Endothelial cell of umbilical vein (primary cell): ENCODE data around the gene CRYBG2. TPM values are rescaled to one million over a fixed set of nuclear protein-coding genes. Genes with fewer than 3 reads are reported as not detected.

Experiments
- BruUV-seq: library from RNA; stranded (reverse); fragments of 400-500 nt; replicated peaks from 2 replicates; lab custom pipeline; 2021; lab: Mats Ljungman, UMichigan
- CTCF ChIA-PET: fragments of 300-600, 350-600 bp; sonication (Branson Sonifier 250); formaldehyde crosslinking; loops from one replicate; lab custom pipeline; 2021; ENCODE audit warnings: antibody characterized with exemption, inconsistent platforms; lab: Charles Lee
- POLR2A ChIA-PET: fragments of 300-600, 350-600 bp; sonication (Branson Sonifier 250); formaldehyde crosslinking; loops from one replicate; lab custom pipeline; 2021; ENCODE audit warnings: antibody characterized with exemption, inconsistent platforms; lab: Charles Lee
- DNase-seq: peaks from one replicate; pipeline ENCODE4 v3.0.0-alpha.2; 2011; ENCODE audit warnings: low read depth, low spot score
- FAIRE-seq: peaks from 2 replicates; lab custom pipeline; 2011; peaks lifted over from hg19 to GRCh38; lab: Jason Lieb, UNC
- H2AFZ ChIP-seq: 2 replicates; pipeline ENCODE4 v1.6.0; 2012; ENCODE audit warnings: low read depth, low read length, control low read depth, inconsistent platforms
- H3K27ac ChIP-seq: 2 replicates; pipeline ENCODE4 v1.5.1; 2011; ENCODE audit warnings: low read depth, mild to moderate bottlenecking, control low read depth, low read length, moderate library complexity; ENCODE audit not compliant: insufficient read depth
- H3K27me3 ChIP-seq, 2 experiments: 2 replicates each; pipeline versions ENCODE4 v1.6.0 to v1.6.1; 2011; ENCODE audit warnings: low read length in 2 of 2, mixed read lengths in 1 of 2; ENCODE audit not compliant: control insufficient read depth in 2 of 2, insufficient read depth in 2 of 2
- H3K36me3 ChIP-seq, 2 experiments: 2 replicates in 1 of 2; 3 replicates in 1 of 2; pipeline ENCODE4 v1.5.1; 2011; ENCODE audit warnings: low read length in 2 of 2, mild to moderate bottlenecking in 1 of 2, moderate library complexity in 1 of 2; ENCODE audit not compliant: control insufficient read depth in 2 of 2, insufficient read depth in 2 of 2; ENCODE audit errors: extremely low read depth in 1 of 2
- H3K4me1 ChIP-seq: 3 replicates; pipeline ENCODE4 v1.5.1; 2011; ENCODE audit warnings: mild to moderate bottlenecking, low read length; ENCODE audit not compliant: control insufficient read depth, insufficient read depth; ENCODE audit errors: extremely low read depth
- H3K4me2 ChIP-seq: 2 replicates; pipeline ENCODE4 v1.6.1; 2011; ENCODE audit warnings: low read length, control low read depth, mixed read lengths; ENCODE audit not compliant: insufficient read depth
- H3K4me3 ChIP-seq, 3 experiments: fragments of 200-600 bp in 1 of 3; sonication (generic), shearing (Covaris generic) in 1 of 3; replicated peaks in 1 of 3; 2 replicates each; pipeline ENCODE4 v1.5.1; 2011 to 2016; ENCODE audit warnings: control low read depth in 3 of 3, low read length in 3 of 3, mild to moderate bottlenecking in 2 of 3, inconsistent platforms in 1 of 3, low read depth in 1 of 3, moderate library complexity in 1 of 3; ENCODE audit not compliant: insufficient read depth in 1 of 3
- H3K79me2 ChIP-seq: 2 replicates; pipeline ENCODE4 v1.6.0; 2012; ENCODE audit warnings: low read length, inconsistent platforms; ENCODE audit not compliant: control insufficient read depth, insufficient read depth
- H3K9ac ChIP-seq: replicated peaks from 2 replicates; pipeline ENCODE3; 2011; ENCODE audit warnings: low read length, control low read depth; ENCODE audit not compliant: insufficient read depth; ENCODE audit errors: extremely low read depth
- H3K9me1 ChIP-seq: replicated peaks from 3 replicates; pipeline ENCODE4 v1.6.0; 2011; ENCODE audit warnings: mild to moderate bottlenecking, low read length; ENCODE audit not compliant: control insufficient read depth, insufficient read depth; ENCODE audit errors: extremely low read depth
- H3K9me3 ChIP-seq: replicated peaks from 2 replicates; pipeline ENCODE4 v1.5.1; 2012; ENCODE audit warnings: low read length, inconsistent platforms; ENCODE audit not compliant: control insufficient read depth, insufficient read depth
- H4K20me1 ChIP-seq: replicated peaks from 2 replicates; pipeline ENCODE3; 2011; ENCODE audit warnings: mild to moderate bottlenecking, low read length; ENCODE audit not compliant: control insufficient read depth, insufficient read depth; ENCODE audit errors: extremely low read depth
- EZH2 ChIP-seq: IDR thresholded peaks from 2 replicates; pipeline ENCODE4 v1.6.1; 2012; ENCODE audit warnings: borderline replicate concordance, low read depth, mild to moderate bottlenecking, moderate library complexity, low read length, inconsistent platforms; ENCODE audit not compliant: severe bottlenecking
- FOS ChIP-seq: IDR thresholded peaks from 2 replicates; pipeline ENCODE4 v1.6.1; 2011; ENCODE audit warnings: mild to moderate bottlenecking, low read length, moderate library complexity, borderline replicate concordance; ENCODE audit not compliant: insufficient read depth
- GATA2 ChIP-seq: IDR thresholded peaks from 2 replicates; pipeline ENCODE4 v1.7.0; 2011; ENCODE audit warnings: low read depth, mild to moderate bottlenecking, moderate library complexity, mixed read lengths, low read length; ENCODE audit not compliant: insufficient read length, insufficient read depth
- JUN ChIP-seq: IDR thresholded peaks from 2 replicates; pipeline ENCODE4 v1.6.1; 2011; ENCODE audit warnings: borderline replicate concordance, low read depth; ENCODE audit not compliant: insufficient read length, insufficient read depth
- MYC ChIP-seq: IDR thresholded peaks from one replicate; pipeline ENCODE4 v1.6.1; 2011; ENCODE audit warnings: mild to moderate bottlenecking, low read depth, low read length
- POLR2A ChIP-seq: IDR thresholded peaks from 2 replicates; pipeline ENCODE4 v1.6.1; 2012; ENCODE audit warnings: low read depth, mild to moderate bottlenecking, control low read depth, low read length
- POLR2AphosphoS5 ChIP-seq: IDR thresholded peaks from 2 replicates; pipeline ENCODE4 v1.6.1; 2012; ENCODE audit warnings: low read depth, mild to moderate bottlenecking, control low read depth, low read length, moderate library complexity; ENCODE audit not compliant: insufficient read depth
- dilution Hi-C: fragments of 300-500 bp; cut with MboI; formaldehyde crosslinking; loops from one replicate; pipeline ENCODE4 v1.15.0; 2019; ENCODE audit warnings: low sequenced_read_pairs; ENCODE audit not compliant: extremely low pct_ligation_motif_present
- intact Hi-C: fragments of 100-400 bp; cut with micrococcal nuclease; formaldehyde crosslinking; loops from one replicate; pipeline ENCODE4 v1.10.0; 2022
- polyA plus RNA-seq, 4 experiments: library from polyadenylated mRNA; depleted of rRNA in 3 of 4; stranded (reverse) in 3 of 4; unstranded in 1 of 4; fragments of >200 nt; gene quantifications; 2 replicates each; pipeline versions ENCODE4 v1.2.1 to v1.2.3, GENCODE V29; 2011 to 2012; ENCODE audit warnings: missing spikeins in 1 of 4
- total RNA-seq: library from RNA; stranded (reverse); gene quantifications from 2 replicates; pipeline ENCODE4 v1.2.3, GENCODE V29; 2021
- TF ChIP-seq, protein P1 (sequence below), 2 donors: IDR thresholded peaks; 1 replicate in 1 of 2; 2 replicates in 1 of 2; pipeline ENCODE4 v1.5.1; 2011; ENCODE audit warnings: low read length in 2 of 2, mild to moderate bottlenecking in 2 of 2, moderate library complexity in 2 of 2, control low read depth in 1 of 2, inconsistent platforms in 1 of 2, low read depth in 1 of 2; ENCODE audit not compliant: insufficient read depth in 1 of 2; ENCODE audit errors: extremely low read depth in 1 of 2
- TF ChIP-seq, protein P2 (sequence below): IDR thresholded peaks from 2 replicates; pipeline ENCODE4 v1.6.1; 2011; ENCODE audit not compliant: insufficient read depth, insufficient read length

The CRYBG2 gene
- total and polyA plus RNA-seq, 2 donors (not counting 3 experiments of a cell fraction or from before 2014, with no cell fraction given): not detected

DNA sequence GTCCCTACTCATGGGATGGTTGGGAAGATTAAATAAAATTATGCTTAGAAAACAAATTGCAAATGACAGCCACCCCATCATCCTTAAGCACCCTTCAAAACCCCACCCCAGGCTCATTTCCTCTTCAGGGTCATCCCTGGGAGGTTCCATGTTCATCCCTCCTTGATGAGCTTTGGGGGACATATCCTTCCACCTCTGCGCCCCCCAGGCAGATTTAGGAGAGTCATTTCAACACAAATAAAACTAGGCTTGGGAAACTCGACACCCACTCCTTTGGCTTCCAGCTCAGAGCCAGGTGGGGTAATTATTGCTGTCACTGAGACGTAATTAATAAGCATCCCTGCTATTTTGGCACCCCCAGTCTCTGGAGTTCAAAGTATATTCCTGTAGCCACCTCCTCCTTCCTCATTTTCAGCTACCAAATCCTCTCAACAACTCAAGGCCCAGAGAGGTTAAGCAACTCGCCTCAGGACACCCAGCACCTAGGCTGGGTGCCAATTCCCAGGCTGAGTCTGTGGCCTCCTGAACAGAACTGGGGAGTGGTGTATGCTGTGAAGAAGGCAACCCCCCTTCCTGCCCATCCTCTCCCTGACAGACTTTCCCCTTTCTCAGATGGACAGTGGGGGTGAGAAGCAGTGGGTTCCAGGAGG lies 595 bp downstream of the CRYBG2 start:
- Histone ChIP-seq H4K20me1 (no peaks in the 10 kb centered on the region), H3K4me2 (no peak overlapping the region), H3K9me1 (no peaks in the 10 kb centered on the region), H3K27me3 (peaks cover 0 to 2% of the 10 kb centered on the region in 2 experiments), H2AFZ (no peak overlapping the region), H3K36me3 (no peaks in the 10 kb centered on the region), H3K4me1 (peaks cover 15% of the 10 kb centered on the region), H3K27ac (no peak overlapping the region), H3K79me2 (no peaks in the 10 kb centered on the region), H3K9me3 (no peaks in the 10 kb centered on the region), H3K4me3 (no peak overlapping the region), H3K9ac (no peak overlapping the region)
- TF ChIP-seq, protein P1, sequence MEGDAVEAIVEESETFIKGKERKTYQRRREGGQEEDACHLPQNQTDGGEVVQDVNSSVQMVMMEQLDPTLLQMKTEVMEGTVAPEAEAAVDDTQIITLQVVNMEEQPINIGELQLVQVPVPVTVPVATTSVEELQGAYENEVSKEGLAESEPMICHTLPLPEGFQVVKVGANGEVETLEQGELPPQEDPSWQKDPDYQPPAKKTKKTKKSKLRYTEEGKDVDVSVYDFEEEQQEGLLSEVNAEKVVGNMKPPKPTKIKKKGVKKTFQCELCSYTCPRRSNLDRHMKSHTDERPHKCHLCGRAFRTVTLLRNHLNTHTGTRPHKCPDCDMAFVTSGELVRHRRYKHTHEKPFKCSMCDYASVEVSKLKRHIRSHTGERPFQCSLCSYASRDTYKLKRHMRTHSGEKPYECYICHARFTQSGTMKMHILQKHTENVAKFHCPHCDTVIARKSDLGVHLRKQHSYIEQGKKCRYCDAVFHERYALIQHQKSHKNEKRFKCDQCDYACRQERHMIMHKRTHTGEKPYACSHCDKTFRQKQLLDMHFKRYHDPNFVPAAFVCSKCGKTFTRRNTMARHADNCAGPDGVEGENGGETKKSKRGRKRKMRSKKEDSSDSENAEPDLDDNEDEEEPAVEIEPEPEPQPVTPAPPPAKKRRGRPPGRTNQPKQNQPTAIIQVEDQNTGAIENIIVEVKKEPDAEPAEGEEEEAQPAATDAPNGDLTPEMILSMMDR (IDR thresholded peaks at IDR 0.05; ENCODE audit: extremely low read depth in 1 of 2, insufficient read depth in 1 of 2, low read depth in 1 of 2, low read length in 2 of 2): no peak
- TF ChIP-seq, protein P2, sequence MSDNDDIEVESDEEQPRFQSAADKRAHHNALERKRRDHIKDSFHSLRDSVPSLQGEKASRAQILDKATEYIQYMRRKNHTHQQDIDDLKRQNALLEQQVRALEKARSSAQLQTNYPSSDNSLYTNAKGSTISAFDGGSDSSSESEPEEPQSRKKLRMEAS: no peak
- no peak for TF ChIP-seq POLR2A
- TF ChIP-seq EZH2: no peak
- TF ChIP-seq FOS: no peak
- no peak for TF ChIP-seq GATA2
- TF ChIP-seq MYC: no peak
- no peak for TF ChIP-seq POLR2AphosphoS5
- no peak for TF ChIP-seq JUN
- ChIA-PET POLR2A (no interaction called here), CTCF (interaction anchor here (0.9 kb wide), 1 partner anchor 21 kb away, joined by 3 read pairs; no protein-coding TSS in a partner anchor)
- dilution Hi-C loops: no loop called here
- FAIRE-seq (no peak), DNase-seq (no peak)
- BruUV-seq: no TSS peak
- intact Hi-C loops: no loop called here
